CD4-positive, alpha-beta T cell treated with Interleukin-12 subunit alpha and Interleukin-12 subunit beta, for 1 hour (primary cell): ENCODE results near the gene DOK4.
"Not testable (repeated sequence)": the region's sequence is repeated elsewhere in the genome, so short reads cannot be mapped to it uniquely, and the experiment has no call there.

Source experiments
- DNase-seq: peaks from one replicate; pipeline ENCODE4 v3.0.0-alpha.2; 2020

DOK4 gene

DNA sequence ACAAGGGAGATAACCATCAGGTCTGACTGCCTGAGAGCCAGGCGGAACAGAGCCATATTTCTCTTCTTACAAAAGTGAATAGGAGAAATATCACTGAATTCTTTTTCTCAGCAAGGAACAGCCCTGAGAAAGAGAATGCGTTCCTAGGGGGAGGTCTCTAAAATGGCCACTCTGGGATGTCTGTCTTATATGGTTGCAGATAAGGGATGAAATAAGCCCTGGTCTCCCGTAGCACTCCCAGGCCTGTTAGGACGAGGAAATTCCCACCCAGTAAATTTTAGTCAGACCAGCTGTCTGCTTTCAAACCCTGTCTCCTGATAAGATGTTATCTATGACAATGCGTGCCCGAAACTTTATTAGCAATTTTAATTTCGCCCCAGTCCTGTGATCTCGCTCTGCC is 46.3 kb downstream of the DOK4 start:
- DNase-seq: not testable (repeated sequence)

DNA sequence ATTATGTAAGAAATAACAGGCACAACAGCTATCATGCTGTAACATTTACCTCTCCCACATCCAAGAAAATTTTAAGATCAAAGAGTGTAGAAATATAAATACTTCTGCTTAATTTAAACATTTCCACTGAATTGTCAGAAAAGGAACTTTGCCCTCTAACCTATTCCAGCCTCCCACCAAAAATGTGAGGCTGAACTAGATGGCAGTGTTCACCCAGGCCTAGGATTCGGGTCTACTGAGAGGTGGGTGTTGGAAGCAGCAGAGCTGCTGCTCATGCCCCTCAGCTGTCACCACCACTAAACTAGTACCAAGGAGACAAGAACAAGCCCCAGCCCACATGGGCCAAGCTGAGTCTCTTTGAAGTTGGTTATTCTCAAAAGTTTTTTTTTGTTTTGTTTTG is 50.5 kb downstream of the DOK4 start:
- DNase-seq: no peak

DNA sequence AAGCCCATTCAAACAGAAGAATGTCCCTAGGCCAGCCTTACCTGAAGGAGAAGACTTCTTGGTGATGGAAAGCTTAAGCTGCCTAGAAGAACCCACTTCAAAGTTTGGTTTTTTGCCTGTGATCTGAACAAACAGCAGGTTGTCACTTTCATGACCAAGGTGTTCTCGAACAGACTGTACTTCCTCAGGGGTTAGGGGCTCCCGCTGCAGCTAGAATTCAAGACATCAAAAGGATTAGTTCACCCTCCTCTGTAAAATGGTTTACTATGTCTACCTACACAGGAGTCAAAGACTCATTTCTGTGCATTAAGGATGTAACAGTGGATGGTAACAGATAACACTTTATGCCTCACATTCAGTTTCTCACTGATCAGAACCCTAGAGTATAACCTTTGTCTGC is 52.3 kb downstream of the DOK4 start:
- DNase-seq: peak; percentile 13

GRCh38 chr16:57432989-57433388 is 53.3 kb downstream of the DOK4 start:
- no peak for DNase-seq

DNA sequence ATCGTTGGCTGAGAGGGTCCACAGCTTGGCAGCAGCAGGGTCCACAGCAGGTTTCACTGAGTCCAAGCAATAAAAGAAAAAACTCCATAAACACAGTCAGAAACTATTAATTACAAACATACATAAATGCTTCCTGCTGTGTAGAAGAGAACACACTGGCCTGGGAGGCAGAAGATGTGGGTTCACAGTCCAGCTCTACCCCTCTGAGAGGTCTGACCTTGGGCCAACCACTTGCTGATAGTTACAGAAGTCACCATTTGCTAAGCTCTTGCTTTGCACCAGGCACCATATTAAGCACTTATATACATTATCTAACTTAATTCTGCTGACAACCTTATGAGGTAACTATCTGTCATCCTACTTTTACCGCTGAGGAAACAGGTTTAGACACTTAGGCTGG is 53.8 kb downstream of the DOK4 start:
- no peak for DNase-seq

GRCh38 chr16:57430955-57431354 is 55.3 kb downstream of the DOK4 start:
- DNase-seq: no peak

GRCh38 chr16:57427824-57428223 is 58.5 kb downstream of the DOK4 start:
- DNase-seq: no peak

DNA sequence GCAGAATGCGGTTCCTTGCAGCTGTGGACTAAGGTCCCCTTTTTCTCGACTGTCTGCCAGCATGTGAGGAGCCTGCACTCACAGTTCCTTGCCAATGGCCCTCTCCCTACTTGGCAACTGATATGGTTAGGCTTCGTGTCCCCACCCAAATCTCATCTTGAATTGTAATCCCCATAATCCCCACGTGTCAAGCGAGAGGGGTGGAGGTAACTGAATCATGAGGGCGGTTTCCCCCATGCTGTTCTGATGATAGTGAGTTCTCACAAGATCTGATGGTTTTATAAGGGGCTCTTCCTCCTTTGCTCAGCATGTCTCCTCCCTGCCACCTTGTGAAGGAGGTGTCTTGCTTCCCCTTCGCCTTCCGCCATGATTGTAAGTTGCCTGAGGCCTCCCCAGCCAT is 59.0 kb downstream of the DOK4 start:
- DNase-seq: no peak

DNA sequence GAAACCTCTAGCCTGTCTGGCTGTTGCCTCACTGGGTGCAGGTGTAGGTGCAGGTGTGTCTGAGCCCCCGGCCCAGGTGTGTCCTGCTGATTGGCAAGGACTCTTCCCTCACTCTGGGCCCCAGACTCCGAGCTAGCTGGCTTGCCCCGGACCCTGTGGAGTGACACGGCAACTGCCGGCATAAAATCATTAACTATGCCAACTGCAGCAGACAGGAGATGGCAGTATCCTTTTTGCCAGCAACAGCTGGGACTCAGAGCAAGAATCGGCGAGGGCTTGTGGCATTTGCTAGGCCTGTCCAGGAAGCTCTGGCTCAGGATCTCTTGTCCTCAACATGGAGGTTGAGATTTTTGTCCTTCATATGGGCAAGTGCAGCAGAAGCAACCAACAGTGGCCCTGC is 59.9 kb downstream of the DOK4 start:
- no peak for DNase-seq

- DNase-seq: no peak
These were observed 61.7 kb downstream of the DOK4 start for GRCh38 chr16:57424583-57424982.

- no peak for DNase-seq
These were observed 63.1 kb downstream of the DOK4 start for GRCh38 chr16:57423152-57423551.

DNA sequence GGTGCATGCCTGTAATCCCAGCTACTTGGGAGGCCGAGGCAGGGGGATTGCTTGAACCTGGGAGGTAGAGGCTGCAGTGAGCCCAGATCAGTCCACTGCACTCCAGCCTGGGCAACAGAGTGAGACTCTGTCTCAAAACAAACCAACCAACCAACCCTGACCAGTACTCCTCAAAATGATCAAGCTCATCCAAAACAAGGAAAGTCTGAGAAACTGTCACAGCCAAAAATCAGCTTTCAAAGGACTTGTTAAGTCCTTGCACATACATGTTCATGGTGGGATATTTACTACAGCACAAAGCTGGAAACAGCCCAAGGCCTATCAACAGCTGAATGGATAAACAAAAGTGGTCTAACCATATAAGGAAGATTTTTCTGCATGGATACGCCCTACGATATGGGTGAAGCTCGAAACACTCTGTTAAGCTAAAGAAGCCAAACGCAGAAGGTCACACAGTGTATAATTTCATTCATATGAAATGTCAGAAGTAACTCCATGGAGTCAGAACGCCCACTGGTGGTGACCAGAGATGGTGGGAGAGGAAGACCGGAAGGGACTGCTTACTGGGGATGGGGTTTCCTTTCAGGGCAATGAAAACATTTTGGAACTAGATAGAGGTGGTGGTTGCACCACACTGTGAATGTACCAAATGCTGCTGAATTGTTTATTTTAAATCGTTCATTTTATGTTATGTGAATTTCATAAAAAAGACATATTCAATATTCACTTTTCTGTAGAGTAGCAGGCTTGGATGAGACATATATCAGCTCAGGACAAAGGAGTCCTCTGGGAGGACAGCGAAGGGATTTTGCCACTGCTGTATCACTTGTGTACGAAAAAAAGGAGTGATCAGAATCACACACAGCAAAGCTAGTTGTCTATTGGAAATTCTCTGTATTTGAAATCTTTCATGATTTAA is 64.0 kb downstream of the DOK4 start:
- no peak for DNase-seq
